HG02870 (cell line): ENCODE results near the gene TNRC18.
"Not testable (repeated sequence)": the region's sequence is repeated elsewhere in the genome, so short reads cannot be mapped to it uniquely, and the experiment has no call there.

Source experiments
- ATAC-seq: cut with Tn5 transposase; IDR thresholded peaks from one replicate; pipeline ENCODE4 v1.9.1; 2021; ENCODE audit warnings: mild to moderate bottlenecking, moderate library complexity; ENCODE audit not compliant: unreplicated experiment

The TNRC18 gene

DNA sequence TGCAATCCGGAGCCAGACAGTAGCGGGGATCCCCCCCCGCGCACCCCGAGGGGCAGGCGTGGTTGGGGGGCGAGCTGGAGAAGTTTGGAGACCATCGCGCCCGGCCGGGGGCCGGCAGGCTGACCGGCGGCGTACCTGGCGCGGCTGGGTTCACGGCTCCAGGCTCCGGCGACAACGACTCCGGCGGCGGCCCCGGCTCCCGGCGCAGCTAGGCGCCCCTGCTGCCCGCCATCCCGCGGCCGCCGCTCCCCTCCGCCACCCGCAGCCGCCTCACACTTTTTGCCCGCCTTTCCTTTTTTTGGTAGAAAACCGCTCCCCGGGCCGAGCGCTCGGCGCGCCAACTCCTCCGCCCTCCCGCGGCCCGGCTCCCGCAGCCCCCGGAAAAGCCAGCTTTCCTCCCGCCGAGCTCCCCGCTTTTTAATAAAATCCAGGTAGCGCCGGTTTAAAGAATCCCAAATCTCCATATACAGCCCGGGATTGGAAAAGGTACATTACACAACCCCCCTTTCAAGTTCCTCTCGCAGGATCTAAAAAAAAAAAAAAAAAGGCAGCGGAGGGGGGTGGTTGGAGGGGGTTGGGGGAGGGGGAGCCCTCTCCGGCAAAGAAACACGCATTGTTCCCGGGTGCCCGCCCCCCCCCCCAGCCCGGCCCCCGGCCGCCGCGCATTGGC is at the start of gene TNRC18:
TNRC18 (minus strand) TSS at position 529 of the 670 bp plus-strand sequence. CDS start 2,588 bp downstream, outside the sequence.
- ATAC-seq, result no peak

GRCh38 chr7:5472432-5473315 is 49.0 kb upstream of the TNRC18 start:
- ATAC-seq, result no peak

DNA sequence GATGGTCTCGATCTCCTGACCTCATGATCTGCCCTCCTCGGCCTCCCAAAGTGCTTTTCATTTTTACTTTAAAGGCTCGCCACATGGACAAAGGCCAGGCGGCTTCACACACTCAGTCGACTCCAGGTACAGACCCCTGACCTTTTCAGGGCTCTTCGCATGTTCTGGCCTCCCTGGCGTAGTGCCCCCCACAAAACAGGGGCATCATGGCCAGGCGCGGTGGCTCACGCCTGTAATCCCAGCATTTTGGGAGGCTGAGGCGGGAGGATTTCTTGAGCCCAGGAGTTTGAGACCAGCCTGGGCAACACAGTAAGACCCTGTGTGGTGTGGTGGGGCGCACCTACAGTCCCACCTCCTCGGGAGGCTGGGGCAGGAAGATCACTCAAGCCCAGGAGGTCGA is 48.0 kb upstream of the TNRC18 start:
- not testable (repeated sequence) for ATAC-seq

- ATAC-seq, result no peak
These were observed 47.2 kb upstream of the TNRC18 start for GRCh38 chr7:5470816-5471215.

- no peak for ATAC-seq
These were observed 46.5 kb upstream of the TNRC18 start for GRCh38 chr7:5470167-5470532.

GRCh38 chr7:5469375-5470166 is 45.9 kb upstream of the TNRC18 start:
- ATAC-seq, result no peak

DNA sequence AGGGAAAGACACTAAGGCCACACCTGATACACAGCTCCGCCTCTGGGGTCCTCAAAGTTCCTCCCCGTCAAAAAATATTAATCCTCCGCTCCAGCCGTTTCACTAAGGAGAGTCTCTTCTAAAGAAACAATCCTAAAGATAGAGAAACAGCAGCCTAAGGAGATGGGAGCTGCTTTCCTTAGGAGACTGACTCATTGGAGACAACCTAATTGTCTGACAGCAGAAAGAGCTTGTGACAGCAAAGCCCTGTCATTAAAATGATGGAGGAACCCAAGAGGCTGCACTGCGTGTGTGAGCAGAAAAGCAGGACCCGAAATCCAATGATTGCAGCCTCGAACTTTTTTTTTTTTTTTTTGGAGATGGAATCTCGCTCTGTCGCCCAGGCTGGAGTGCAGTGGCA is 44.0 kb upstream of the TNRC18 start:
- no peak for ATAC-seq

GRCh38 chr7:5466551-5466950 is 42.9 kb upstream of the TNRC18 start:
- no peak for ATAC-seq

GRCh38 chr7:5463031-5463430 is 39.4 kb upstream of the TNRC18 start:
- no peak for ATAC-seq

DNA sequence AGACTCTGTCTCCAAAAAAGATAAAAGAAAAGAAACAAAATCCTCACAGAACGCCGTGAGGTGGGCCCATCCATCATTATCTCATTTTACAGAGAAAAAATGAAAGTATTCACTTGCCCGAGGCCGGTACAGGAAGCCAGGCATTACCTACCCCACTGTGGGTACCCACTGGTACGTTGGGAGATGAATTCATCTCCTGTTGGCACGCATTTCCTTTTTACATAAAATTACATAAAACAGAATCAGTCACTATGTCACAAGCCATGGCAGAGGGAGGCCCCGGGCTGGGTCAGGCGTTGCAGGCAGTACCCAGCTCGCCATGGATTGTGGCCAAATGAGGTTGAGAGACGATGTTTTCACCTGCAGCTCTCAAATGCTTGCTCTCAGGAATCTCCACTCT is 38.6 kb upstream of the TNRC18 start:
- no peak for ATAC-seq

GRCh38 chr7:5458921-5459480 is 35.4 kb upstream of the TNRC18 start:
- ATAC-seq, result no peak

DNA sequence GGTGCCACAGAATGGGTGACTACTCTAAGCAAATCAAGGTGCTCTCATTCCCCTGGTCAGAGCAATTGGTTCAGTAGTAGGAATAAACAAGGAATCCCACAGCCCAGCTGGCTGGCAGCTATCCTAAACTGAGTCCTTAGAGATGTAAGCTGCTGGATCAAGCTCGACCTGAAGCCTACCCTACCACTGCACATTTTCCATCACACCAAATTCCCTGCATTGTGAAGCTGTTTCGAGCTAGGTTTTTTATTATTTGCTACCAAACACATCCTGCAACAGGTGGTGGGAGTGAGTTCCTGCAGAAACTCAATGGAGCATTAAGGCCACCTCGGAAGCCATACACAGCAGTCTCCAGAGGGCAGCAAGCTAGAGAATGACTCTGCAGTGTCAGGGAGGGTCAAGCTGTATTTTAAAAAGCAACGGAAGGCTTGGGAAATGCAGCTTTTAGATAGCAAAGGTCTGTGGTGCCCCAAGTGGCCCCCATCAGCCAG is 33.7 kb upstream of the TNRC18 start:
- no peak for ATAC-seq

GRCh38 chr7:5456409-5456808 is 32.8 kb upstream of the TNRC18 start:
- no peak for ATAC-seq

GRCh38 chr7:5455581-5456219 is 32.1 kb upstream of the TNRC18 start:
- ATAC-seq, result no peak

DNA sequence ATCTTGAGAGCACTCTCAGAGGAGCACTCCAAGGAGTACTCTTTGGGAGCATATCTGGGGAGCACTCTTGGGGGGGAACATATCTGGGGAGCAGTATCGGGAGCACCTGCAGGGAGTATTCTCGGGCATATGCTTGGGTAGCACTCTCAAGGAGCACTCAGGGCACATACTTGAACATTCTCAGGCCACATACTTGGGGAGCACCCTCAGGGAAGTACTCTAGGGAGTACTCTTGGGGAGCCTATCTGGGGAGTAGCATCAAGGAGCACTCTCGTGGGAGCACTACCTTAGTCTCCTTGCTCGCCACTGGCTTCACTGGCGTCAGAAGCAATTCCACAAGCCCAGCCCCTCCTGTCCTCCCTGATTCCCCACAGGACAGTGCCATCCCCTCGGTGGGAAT is 31.5 kb upstream of the TNRC18 start:
- ATAC-seq, result no peak

- no peak for ATAC-seq
These were observed 30.9 kb upstream of the TNRC18 start for GRCh38 chr7:5454485-5454884.

GRCh38 chr7:5453566-5454075 is 30.0 kb upstream of the TNRC18 start:
- ATAC-seq, result no peak

GRCh38 chr7:5452937-5453540 is 29.4 kb upstream of the TNRC18 start:
- ATAC-seq, result no peak

DNA sequence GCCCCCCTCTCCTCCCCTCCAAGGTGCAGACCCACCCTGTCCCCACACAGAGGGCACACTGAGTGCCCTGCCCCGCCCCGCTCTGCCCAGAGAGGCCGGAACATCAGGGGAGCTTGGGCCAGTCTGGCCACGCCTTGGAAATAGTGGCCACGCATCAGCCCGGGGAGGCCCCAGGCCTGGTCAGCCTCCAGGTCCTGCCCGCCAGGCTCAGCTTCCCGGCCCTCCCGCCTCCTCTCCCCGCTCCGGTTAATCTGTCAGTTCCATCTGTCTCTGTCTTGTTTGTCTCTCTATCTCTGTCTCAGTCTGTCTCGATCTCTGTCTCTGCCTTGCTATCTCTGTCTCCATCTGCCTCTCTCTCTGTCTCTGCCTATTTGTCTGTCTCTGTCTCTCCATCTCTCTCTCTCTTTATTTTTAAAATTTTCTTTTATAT is 28.9 kb upstream of the TNRC18 start:
- ATAC-seq, result no peak

GRCh38 chr7:5451391-5451790 is 27.8 kb upstream of the TNRC18 start:
- ATAC-seq, result no peak
